Measurements from ENCODE around the gene DDX31. TPM values are rescaled to one million over a fixed set of nuclear protein-coding genes. Genes with fewer than 3 reads are reported as not detected.

Gene DDX31
- polyA plus RNA-seq, 1 donor: 12.3 TPM

GRCh38 chr9:132543251-132543650, 126.5 kb downstream of the DDX31 start:
- Histone ChIP-seq H3K36me3 (ENCODE audit: control insufficient read depth, insufficient read depth, low read length) (no peaks in the 10 kb centered on the region), H3K4me1 (ENCODE audit: control insufficient read depth, insufficient read depth, low read length) (peaks cover 13% of the 10 kb centered on the region), H3K9me3 (ENCODE audit: control insufficient read depth, low read depth, low read length) (no peaks in the 10 kb centered on the region), H3K27me3 (ENCODE audit: control insufficient read depth, insufficient read depth, low read length) (peaks cover 41% of the 10 kb centered on the region), H3K27ac (ENCODE audit: low read length) (no peak overlapping the region), H3K4me3 (ENCODE audit: low read length) (no peak overlapping the region)
- no peak for DNase-seq
- no CpG with 5 or more reads among the region's 4 CpGs for WGBS (ENCODE audit: insufficient coverage, low lambda C conversion rate)

Other genes starting within 250 kb of the DDX31 start
- gene BARHL1, start 87.4 kb downstream of the DDX31 start, polyA plus RNA-seq: 0.01 TPM
- gene GTF3C4, start 481 bp upstream of the DDX31 start, polyA plus RNA-seq: 13.7 TPM
- 2.6 TPM for gene AK8, start 208.3 kb upstream of the DDX31 start, polyA plus RNA-seq
- 2.5 TPM for gene SPACA9, start 208.9 kb upstream of the DDX31 start, polyA plus RNA-seq